ENCODE measurements around the gene DNPH1. TPM values are rescaled to one million over a fixed set of nuclear protein-coding genes. Genes with fewer than 3 reads are reported as not detected.
A peak's percentile ranks its signal among the peaks of the same experiment; 100 is the strongest.

Gene DNPH1
- polyA plus RNA-seq, 3 donors = 31.9 to 55.4 (median 42.7) TPM

- H3K27me3 Mint-ChIP-seq (ENCODE audit: low read depth in 3 of 3) = peaks cover 73 to 97% (median 93%) of the 10 kb centered on the region in 3 donors
- peaks cover 31% of the 10 kb centered on the region for H3K4me1 Mint-ChIP-seq
- Histone ChIP-seq H3K79me2 (ENCODE audit: insufficient read depth, low read length) (no peaks in the 10 kb centered on the region), H3K4me2 (replicated peaks; ENCODE audit: extremely low read depth, low read length, poor library complexity, severe bottlenecking) (no peak overlapping the region), H2AFZ (ENCODE audit: insufficient read depth, low read depth, low read length, poor library complexity, severe bottlenecking) (no peak overlapping the region), H3K4me1 (ENCODE audit: control insufficient read depth in 1 of 2, insufficient read depth in 2 of 2, low read length in 2 of 2) (peaks cover 21 to 30% of the 10 kb centered on the region in 2 donors), H3K36me3 (replicated peaks in 1 of 2; ENCODE audit: control insufficient read depth in 1 of 2, insufficient read depth in 2 of 2, low read length in 2 of 2) (no peaks in the 10 kb centered on the region), H3K9me3 (replicated peaks in 1 of 2; ENCODE audit: control insufficient read depth in 1 of 2, insufficient read depth in 1 of 2, low read length in 2 of 2) (no peaks in the 10 kb centered on the region), H3K9ac (ENCODE audit: insufficient read depth, low read length, poor library complexity, severe bottlenecking) (no peak overlapping the region), H3K27me3 (ENCODE audit: control insufficient read depth in 2 of 2, insufficient read depth in 2 of 2, low read length in 2 of 2) (peaks cover 16 to 97% of the 10 kb centered on the region in 2 donors), H3K27ac (ENCODE audit: low read depth in 1 of 2, low read length in 2 of 2) (no peak overlapping the region), H3K4me3 (replicated peaks in 1 of 3; ENCODE audit: low read depth in 2 of 3, low read length in 3 of 3) (no peak overlapping the region), H4K20me1 (ENCODE audit: insufficient read depth, low read length) (no peaks in the 10 kb centered on the region)
- WGBS (ENCODE audit: insufficient coverage) = no CpG with 5 or more reads among the region's 2 CpGs
- H3K9me3 Mint-ChIP-seq = peaks cover 0 to 21% (median 5%) of the 10 kb centered on the region in 7 donors
- no peak for TF ChIP-seq CTCF (IDR thresholded peaks at IDR 0.05)
- no peak overlapping the region for H3K27ac Mint-ChIP-seq
- DNase-seq = no peak
- H3K36me3 Mint-ChIP-seq = peaks cover 3 to 9% of the 10 kb centered on the region in 2 donors
- intact Hi-C loops (cut with micrococcal nuclease) = loop anchor here in 1 of 2 donors (5.0 kb wide), 1 partner anchor 129 kb away; no protein-coding TSS in a partner anchor
- H3K4me3 Mint-ChIP-seq = peak overlapping the region in 1 of 2 donors; percentile 88
Measured at GRCh38 chr6:43273707-43274106, 44.4 kb upstream of the DNPH1 start.

DNA sequence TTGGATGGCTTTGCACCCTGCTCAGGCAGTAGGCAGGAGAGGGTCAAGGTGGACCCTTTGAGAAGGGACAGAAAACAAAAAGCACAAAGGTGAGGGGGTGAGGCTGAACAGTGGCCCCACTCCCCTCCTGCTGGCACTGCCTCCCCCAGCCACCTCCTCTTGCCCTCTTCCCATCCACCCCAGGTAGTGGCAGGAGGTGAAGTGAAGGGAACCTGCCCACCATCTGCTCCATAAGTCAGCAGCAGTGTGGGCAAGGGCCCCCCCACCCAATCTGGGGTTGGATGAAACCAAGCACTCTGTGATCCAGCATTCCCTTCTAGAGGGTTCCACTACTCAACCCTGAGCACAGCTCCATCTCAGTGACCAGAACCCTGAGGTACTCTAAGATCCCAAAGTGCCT is 42.7 kb upstream of the DNPH1 start:
- no peak overlapping the region for H3K4me3 Mint-ChIP-seq
- peaks cover 70 to 97% (median 87%) of the 10 kb centered on the region in 3 donors for H3K27me3 Mint-ChIP-seq (ENCODE audit: low read depth in 3 of 3)
- H3K27me3 ChIP-seq (ENCODE audit: control insufficient read depth in 2 of 2, insufficient read depth in 2 of 2, low read length in 2 of 2) = peaks cover 18 to 92% of the 10 kb centered on the region in 2 donors

More for the DNA sequence above, 42.7 kb upstream of the DNPH1 start:
- Mint-ChIP-seq H3K9me3 (peaks cover 0 to 21% (median 3%) of the 10 kb centered on the region in 7 donors), H3K36me3 (peaks cover 3 to 7% of the 10 kb centered on the region in 2 donors), H3K4me1 (peaks cover 33% of the 10 kb centered on the region), H3K27ac (no peak overlapping the region)
- no peaks in the 10 kb centered on the region for H4K20me1 ChIP-seq (ENCODE audit: insufficient read depth, low read length)
- H3K36me3 ChIP-seq (replicated peaks in 1 of 2; ENCODE audit: control insufficient read depth in 1 of 2, insufficient read depth in 2 of 2, low read length in 2 of 2) = no peaks in the 10 kb centered on the region
- intact Hi-C loops (cut with micrococcal nuclease) = loop anchor here in 1 of 2 donors (5.0 kb wide), 1 partner anchor 130 kb away; no protein-coding TSS in a partner anchor
- H2AFZ ChIP-seq (ENCODE audit: insufficient read depth, low read depth, low read length, poor library complexity, severe bottlenecking) = no peak overlapping the region
- DNase-seq = no peak
- H3K4me3 ChIP-seq (replicated peaks in 1 of 3; ENCODE audit: low read depth in 2 of 3, low read length in 3 of 3) = no peak overlapping the region
- peaks cover 21 to 30% of the 10 kb centered on the region in 2 donors for H3K4me1 ChIP-seq (ENCODE audit: control insufficient read depth in 1 of 2, insufficient read depth in 2 of 2, low read length in 2 of 2)
- no peak overlapping the region for H3K27ac ChIP-seq (ENCODE audit: low read depth in 1 of 2, low read length in 2 of 2)
- no peaks in the 10 kb centered on the region for H3K79me2 ChIP-seq (ENCODE audit: insufficient read depth, low read length)
- H3K9ac ChIP-seq (ENCODE audit: insufficient read depth, low read length, poor library complexity, severe bottlenecking) = no peak overlapping the region
- no peak overlapping the region for H3K4me2 ChIP-seq (replicated peaks; ENCODE audit: extremely low read depth, low read length, poor library complexity, severe bottlenecking)
- H3K9me3 ChIP-seq (replicated peaks in 1 of 2; ENCODE audit: control insufficient read depth in 1 of 2, insufficient read depth in 1 of 2, low read length in 2 of 2) = no peaks in the 10 kb centered on the region
- no peak for TF ChIP-seq CTCF (IDR thresholded peaks at IDR 0.05)
